ENCODE measurements around the gene LCOR.

DNA sequence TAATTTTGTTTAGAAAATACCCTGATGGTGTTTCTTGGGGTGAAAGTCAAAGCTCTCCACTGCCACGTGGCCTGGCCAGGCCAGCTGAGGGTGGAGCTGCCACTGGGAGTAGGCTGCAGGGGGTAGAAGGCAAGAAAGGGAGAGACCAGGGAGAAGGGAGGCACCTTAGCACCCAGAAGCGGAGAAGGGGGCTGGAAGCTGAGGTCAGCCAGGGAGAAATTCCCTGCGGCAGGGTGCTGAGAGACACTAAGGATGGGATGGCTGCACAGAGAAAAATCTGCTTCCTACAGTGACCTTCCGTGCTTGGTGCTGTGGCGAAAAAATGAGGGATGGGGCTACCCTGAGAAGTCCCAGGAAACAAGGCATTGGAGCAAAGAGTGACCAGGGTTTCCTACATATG is 210.0 kb downstream of the LCOR start:
- TF ChIP-seq, protein P1, sequence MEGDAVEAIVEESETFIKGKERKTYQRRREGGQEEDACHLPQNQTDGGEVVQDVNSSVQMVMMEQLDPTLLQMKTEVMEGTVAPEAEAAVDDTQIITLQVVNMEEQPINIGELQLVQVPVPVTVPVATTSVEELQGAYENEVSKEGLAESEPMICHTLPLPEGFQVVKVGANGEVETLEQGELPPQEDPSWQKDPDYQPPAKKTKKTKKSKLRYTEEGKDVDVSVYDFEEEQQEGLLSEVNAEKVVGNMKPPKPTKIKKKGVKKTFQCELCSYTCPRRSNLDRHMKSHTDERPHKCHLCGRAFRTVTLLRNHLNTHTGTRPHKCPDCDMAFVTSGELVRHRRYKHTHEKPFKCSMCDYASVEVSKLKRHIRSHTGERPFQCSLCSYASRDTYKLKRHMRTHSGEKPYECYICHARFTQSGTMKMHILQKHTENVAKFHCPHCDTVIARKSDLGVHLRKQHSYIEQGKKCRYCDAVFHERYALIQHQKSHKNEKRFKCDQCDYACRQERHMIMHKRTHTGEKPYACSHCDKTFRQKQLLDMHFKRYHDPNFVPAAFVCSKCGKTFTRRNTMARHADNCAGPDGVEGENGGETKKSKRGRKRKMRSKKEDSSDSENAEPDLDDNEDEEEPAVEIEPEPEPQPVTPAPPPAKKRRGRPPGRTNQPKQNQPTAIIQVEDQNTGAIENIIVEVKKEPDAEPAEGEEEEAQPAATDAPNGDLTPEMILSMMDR (conservative IDR thresholded peaks at IDR 0.05; ENCODE audit: low read depth, low read length), result no peak
- no peak for TF ChIP-seq EZH2 (IDR thresholded peaks at IDR 0.05; ENCODE audit: borderline replicate concordance, low read depth, low read length, poor library complexity, severe bottlenecking)

Measured in A673 (cell line).